Right lobe of liver (tissue), 4 donors: ENCODE measurements around the gene CASKIN1.

Experiments
- POLR2A ChIP-seq: fragments of 450-650 bp; IDR thresholded peaks from one replicate; pipeline ENCODE4 v1.6.1; 2017; ENCODE audit warnings: antibody characterized with exemption, mild to moderate bottlenecking
- TF ChIP-seq, protein P1 (sequence below), 4 donors: fragments of 200-600 bp in 3 of 4; fragments of 450-650 bp in 1 of 4; IDR thresholded peaks; one replicate each; pipeline versions ENCODE4 v1.5.1 to v1.8.0; 2016 to 2022; ENCODE audit warnings: antibody characterized with exemption in 4 of 4, mild to moderate bottlenecking in 2 of 4
- donor health status: DM: no; HTN: no; CAD: no.
- donor health status: DM: no; HTN: no; CAD: no.
- donor health status: DM: no; HTN: yes; CAD: no.

DNA sequence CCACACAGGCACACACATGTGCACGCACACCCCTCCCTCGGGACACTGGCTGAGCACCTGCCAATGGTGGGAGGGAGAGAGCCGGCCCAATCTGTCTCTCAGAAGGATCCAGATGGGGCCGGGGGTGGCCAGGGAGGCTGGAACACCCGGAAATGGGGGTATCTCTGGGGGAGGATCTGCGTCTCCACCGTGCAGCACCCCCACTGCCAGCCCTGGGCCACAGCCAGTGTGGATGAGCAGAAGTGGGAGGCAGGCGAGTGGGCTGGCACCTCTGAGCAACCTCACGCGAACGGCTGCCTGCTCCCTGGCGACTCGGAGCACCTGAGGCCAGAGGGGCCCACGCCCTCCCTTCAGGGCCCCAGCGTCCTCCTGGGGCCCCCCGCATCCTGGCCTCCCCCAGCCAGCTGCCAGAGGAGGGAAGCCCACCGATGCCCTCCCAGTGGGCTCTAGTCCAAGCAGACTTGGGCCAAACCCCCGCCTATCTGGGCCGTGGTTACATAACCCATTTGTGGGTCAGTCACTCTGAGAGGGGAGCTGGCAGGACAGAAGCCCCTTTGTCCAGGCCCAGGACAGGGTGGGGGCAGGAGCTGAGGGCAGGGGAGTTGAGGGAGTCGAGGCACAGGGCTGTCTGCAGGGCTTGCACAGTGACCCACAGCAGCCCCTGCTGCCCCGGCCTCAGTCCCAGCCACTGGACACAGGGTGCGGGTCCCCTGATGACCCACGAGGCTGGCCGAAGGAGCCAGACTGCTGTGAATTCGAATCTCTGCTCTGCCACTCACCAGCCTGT is 5.6 kb downstream of the CASKIN1 start:
- TF ChIP-seq, protein P1, sequence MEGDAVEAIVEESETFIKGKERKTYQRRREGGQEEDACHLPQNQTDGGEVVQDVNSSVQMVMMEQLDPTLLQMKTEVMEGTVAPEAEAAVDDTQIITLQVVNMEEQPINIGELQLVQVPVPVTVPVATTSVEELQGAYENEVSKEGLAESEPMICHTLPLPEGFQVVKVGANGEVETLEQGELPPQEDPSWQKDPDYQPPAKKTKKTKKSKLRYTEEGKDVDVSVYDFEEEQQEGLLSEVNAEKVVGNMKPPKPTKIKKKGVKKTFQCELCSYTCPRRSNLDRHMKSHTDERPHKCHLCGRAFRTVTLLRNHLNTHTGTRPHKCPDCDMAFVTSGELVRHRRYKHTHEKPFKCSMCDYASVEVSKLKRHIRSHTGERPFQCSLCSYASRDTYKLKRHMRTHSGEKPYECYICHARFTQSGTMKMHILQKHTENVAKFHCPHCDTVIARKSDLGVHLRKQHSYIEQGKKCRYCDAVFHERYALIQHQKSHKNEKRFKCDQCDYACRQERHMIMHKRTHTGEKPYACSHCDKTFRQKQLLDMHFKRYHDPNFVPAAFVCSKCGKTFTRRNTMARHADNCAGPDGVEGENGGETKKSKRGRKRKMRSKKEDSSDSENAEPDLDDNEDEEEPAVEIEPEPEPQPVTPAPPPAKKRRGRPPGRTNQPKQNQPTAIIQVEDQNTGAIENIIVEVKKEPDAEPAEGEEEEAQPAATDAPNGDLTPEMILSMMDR (IDR thresholded peaks at IDR 0.05): no peak
- no peak for TF ChIP-seq POLR2A
